Measurements from ENCODE around the gene SYCP1.

The SYCP1 gene

GRCh38 chr1:114831276-114831994 lies 23.2 kb upstream of the SYCP1 start:
- no peak for TF ChIP-seq CTCF (IDR thresholded peaks at IDR 0.05; ENCODE audit: insufficient read depth, low read depth, low read length, missing control alignments)
- DNase-seq (ENCODE audit: low read depth), result no peak
- no peak overlapping the region for H3K4me3 ChIP-seq (ENCODE audit: low read depth, low read length)

GRCh38 chr1:114832057-114832456 lies 22.6 kb upstream of the SYCP1 start:
- H3K4me3 ChIP-seq (ENCODE audit: low read depth, low read length), result no peak overlapping the region
- TF ChIP-seq CTCF (IDR thresholded peaks at IDR 0.05; ENCODE audit: insufficient read depth, low read depth, low read length, missing control alignments), result no peak
- DNase-seq (ENCODE audit: low read depth), result no peak

GRCh38 chr1:114833421-114833820 lies 21.2 kb upstream of the SYCP1 start:
- no peak overlapping the region for H3K4me3 ChIP-seq (ENCODE audit: low read depth, low read length)
- no peak for DNase-seq (ENCODE audit: low read depth)
- no peak for TF ChIP-seq CTCF (IDR thresholded peaks at IDR 0.05; ENCODE audit: insufficient read depth, low read depth, low read length, missing control alignments)

- no peak overlapping the region for H3K4me3 ChIP-seq (ENCODE audit: low read depth, low read length)
- TF ChIP-seq CTCF (IDR thresholded peaks at IDR 0.05; ENCODE audit: insufficient read depth, low read depth, low read length, missing control alignments), result no peak
- no peak for DNase-seq (ENCODE audit: low read depth)
These were observed 10.4 kb upstream of the SYCP1 start for GRCh38 chr1:114844270-114844669.

GRCh38 chr1:114853584-114853983 lies 1.1 kb upstream of the SYCP1 start:
- TF ChIP-seq CTCF (IDR thresholded peaks at IDR 0.05; ENCODE audit: insufficient read depth, low read depth, low read length, missing control alignments), result no peak
- DNase-seq (ENCODE audit: low read depth), result no peak
- no peak overlapping the region for H3K4me3 ChIP-seq (ENCODE audit: low read depth, low read length)

GRCh38 chr1:114861384-114861783 lies 6.7 kb downstream of the SYCP1 start:
- DNase-seq (ENCODE audit: low read depth), result no peak
- TF ChIP-seq CTCF (IDR thresholded peaks at IDR 0.05; ENCODE audit: insufficient read depth, low read depth, low read length, missing control alignments), result no peak
- H3K4me3 ChIP-seq (ENCODE audit: low read depth, low read length), result no peak overlapping the region

Data from GM12865 (cell line).